OCI-LY1 (cell line): ENCODE results near the gene ROR1.

Experiments used
- H2AFZ ChIP-seq: fragments of 200-600 bp; sonication (generic), shearing (Covaris generic); 2 replicates; pipeline ENCODE4 v1.6.0; 2014; ENCODE audit warnings: antibody characterized with exemption, mild to moderate bottlenecking, low read length
- H3F3A ChIP-seq: fragments of 200-600 bp; sonication (generic), shearing (Covaris generic); 2 replicates; pipeline ENCODE4 v1.6.0; 2014; ENCODE audit warnings: mild to moderate bottlenecking, antibody characterized with exemption, low read length, moderate library complexity; ENCODE audit not compliant: insufficient read depth
- H3K27ac ChIP-seq: fragments of 200-600 bp; sonication (generic); 2 replicates; pipeline ENCODE4 v1.5.1; 2014; ENCODE audit warnings: low read length, mixed run types, mild to moderate bottlenecking, low read depth; ENCODE audit not compliant: poor library complexity, severe bottlenecking
- H3K27me3 ChIP-seq: fragments of 200-600 bp; sonication (generic); 2 replicates; pipeline ENCODE4 v1.6.0; 2014; ENCODE audit warnings: antibody characterized with exemption, mild to moderate bottlenecking, low read length, moderate library complexity; ENCODE audit not compliant: insufficient read depth
- H3K36me3 ChIP-seq: fragments of 200-600 bp; sonication (generic); 2 replicates; pipeline ENCODE4 v1.6.1; 2014; ENCODE audit warnings: mild to moderate bottlenecking, antibody characterized with exemption, low read length, moderate library complexity, mixed read lengths; ENCODE audit not compliant: insufficient read depth
- H3K4me1 ChIP-seq: fragments of 200-600 bp; sonication (generic); 2 replicates; pipeline ENCODE4 v1.5.1; 2014; ENCODE audit warnings: mild to moderate bottlenecking, low read length, moderate library complexity; ENCODE audit not compliant: insufficient read depth, severe bottlenecking
- H3K4me2 ChIP-seq: fragments of 200-600 bp; sonication (generic), shearing (Covaris generic); 2 replicates; pipeline ENCODE4 v1.6.1; 2014; ENCODE audit warnings: low read length
- H3K4me3 ChIP-seq: fragments of 200-600 bp; sonication (generic); 2 replicates; pipeline ENCODE4 v1.5.1; 2014; ENCODE audit warnings: low read length, low read depth, mild to moderate bottlenecking, mixed read lengths; ENCODE audit not compliant: poor library complexity, severe bottlenecking
- H3K79me2 ChIP-seq: fragments of 200-600 bp; shearing (Covaris generic); 2 replicates; pipeline ENCODE4 v1.6.1; 2016; ENCODE audit warnings: mixed run types, low read length, mixed read lengths; ENCODE audit not compliant: insufficient read depth
- H3K9ac ChIP-seq: fragments of 200-600 bp; sonication (generic), shearing (Covaris generic); 2 replicates; pipeline ENCODE4 v1.6.1; 2014; ENCODE audit warnings: mild to moderate bottlenecking, low read length, mixed read lengths
- H3K9me2 ChIP-seq: fragments of 200-600 bp; sonication (generic), shearing (Covaris generic); 2 replicates; pipeline ENCODE4 v1.6.1; 2014; ENCODE audit warnings: low read depth, mild to moderate bottlenecking, low read length, mixed read lengths
- H3K9me3 ChIP-seq: fragments of 200-600 bp; shearing (Covaris generic); 2 replicates; pipeline ENCODE4 v1.6.1; 2014; ENCODE audit warnings: low read length, mixed read lengths
- H4K20me1 ChIP-seq: fragments of 200-600 bp; sonication (generic), shearing (Covaris generic); 2 replicates; pipeline ENCODE4 v1.6.0; 2016; ENCODE audit warnings: mild to moderate bottlenecking, low read length; ENCODE audit not compliant: insufficient read depth
- CTCF ChIP-seq: fragments of 200-600 bp; sonication (generic), shearing (Covaris generic); IDR thresholded peaks from 2 replicates; pipeline ENCODE4 v1.5.1; 2017; ENCODE audit warnings: mild to moderate bottlenecking, antibody characterized with exemption, low read length, moderate library complexity, mixed read lengths
- EZH2 ChIP-seq: fragments of 200-600 bp; sonication (generic), shearing (Covaris generic); IDR thresholded peaks from 2 replicates; pipeline ENCODE4 v1.8.0; 2017; ENCODE audit warnings: borderline replicate concordance, mixed run types, mild to moderate bottlenecking, antibody characterized with exemption, low read length, moderate library complexity, mixed read lengths

The ROR1 gene

GRCh38 chr1:63898428-63899196, 124.8 kb downstream of the ROR1 start:
- Histone ChIP-seq H3K9me3 (no peaks in the 10 kb centered on the region), H3K27ac (no peak overlapping the region), H3K4me2 (no peak overlapping the region), H3K36me3 (no peaks in the 10 kb centered on the region), H3K9me2 (no peaks in the 10 kb centered on the region), H3K4me1 (no peaks in the 10 kb centered on the region), H2AFZ (no peak overlapping the region), H3K79me2 (no peaks in the 10 kb centered on the region), H3F3A (no peaks in the 10 kb centered on the region), H3K9ac (no peak overlapping the region), H4K20me1 (no peaks in the 10 kb centered on the region), H3K27me3 (no peaks in the 10 kb centered on the region; the same call in 1 of the 2 replicates), H3K4me3 (no peak overlapping the region)
- no peak for TF ChIP-seq CTCF
- no peak for TF ChIP-seq EZH2

DNA sequence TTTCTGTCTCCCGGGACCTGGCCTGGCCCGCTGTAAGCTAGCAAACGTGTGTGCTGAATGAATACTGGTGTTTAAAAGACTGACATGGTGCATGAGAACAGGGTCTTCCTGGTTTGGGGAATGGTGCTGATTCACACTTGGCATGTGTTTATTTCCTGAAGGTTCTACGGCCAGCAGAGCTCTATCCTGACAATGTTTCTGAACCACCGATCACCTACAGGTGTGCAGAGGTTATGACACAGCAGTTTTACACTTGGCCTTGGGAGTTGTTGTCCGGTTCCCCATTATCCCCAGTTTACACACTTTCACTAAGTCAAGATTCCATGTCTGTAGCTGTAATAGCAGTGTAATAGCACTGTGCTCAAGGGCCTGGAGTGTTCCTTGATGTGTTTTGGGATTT, 127.3 kb downstream of the ROR1 start:
- no peak overlapping the region for H3K9ac ChIP-seq
- H3K4me2 ChIP-seq: no peak overlapping the region
- no peak overlapping the region for H3K27ac ChIP-seq

GRCh38 chr1:63902844-63903589, 129.2 kb downstream of the ROR1 start:
- TF ChIP-seq EZH2: no peak
- TF ChIP-seq CTCF: no peak
- H3K9ac ChIP-seq: no peak overlapping the region
- no peaks in the 10 kb centered on the region for H3K36me3 ChIP-seq
- no peak overlapping the region for H2AFZ ChIP-seq
- H3K4me3 ChIP-seq: no peak overlapping the region
- H3K27me3 ChIP-seq: no peaks in the 10 kb centered on the region
- no peaks in the 10 kb centered on the region for H3K9me2 ChIP-seq
- no peaks in the 10 kb centered on the region for H3F3A ChIP-seq
- H3K4me1 ChIP-seq: no peaks in the 10 kb centered on the region
- no peaks in the 10 kb centered on the region for H4K20me1 ChIP-seq
- H3K4me2 ChIP-seq: no peak overlapping the region
- no peaks in the 10 kb centered on the region for H3K9me3 ChIP-seq
- H3K79me2 ChIP-seq: no peaks in the 10 kb centered on the region
- no peak overlapping the region for H3K27ac ChIP-seq

More for the DNA sequence above, 127.3 kb downstream of the ROR1 start:
- no peaks in the 10 kb centered on the region; the same call in 1 of the 2 replicates for H3K27me3 ChIP-seq
- H3K9me3 ChIP-seq: no peaks in the 10 kb centered on the region
- H2AFZ ChIP-seq: no peak overlapping the region
- TF ChIP-seq EZH2: no peak
- TF ChIP-seq CTCF: no peak
- H3K4me3 ChIP-seq: no peak overlapping the region
- H3K4me1 ChIP-seq: no peaks in the 10 kb centered on the region
- H4K20me1 ChIP-seq: no peaks in the 10 kb centered on the region
- H3K36me3 ChIP-seq: no peaks in the 10 kb centered on the region
- no peaks in the 10 kb centered on the region for H3F3A ChIP-seq
- no peaks in the 10 kb centered on the region for H3K79me2 ChIP-seq
- H3K9me2 ChIP-seq: no peaks in the 10 kb centered on the region
